GM23338 (cell line): Measurements from ENCODE around the gene TMEM250. TPM values are rescaled to one million over a fixed set of nuclear protein-coding genes. Genes with fewer than 3 reads are reported as not detected.

ENCODE experiments used
- ATAC-seq: fragments of 200-7000 bp; cut with Tn5 transposase; 3 replicates; pipeline ENCODE4 v1.9.1; 2020
- DNase-seq: peaks from one replicate; pipeline ENCODE4 v3.0.0-alpha.2; 2015; ENCODE audit warnings: low spot score
- H2AFZ ChIP-seq: fragments of 200-600 bp; sonication (generic); 2 replicates; pipeline ENCODE4 v1.8.0; 2016; ENCODE audit warnings: antibody characterized with exemption, mild to moderate bottlenecking, moderate library complexity
- H3F3A ChIP-seq: fragments of 200-600 bp; sonication (generic); replicated peaks from 2 replicates; pipeline ENCODE4 v1.8.0; 2017; ENCODE audit warnings: antibody characterized with exemption, mixed run types, low read depth
- H3K27ac ChIP-seq: fragments of 200-600 bp; sonication (generic); 2 replicates; pipeline ENCODE4 v1.6.1; 2016; ENCODE audit warnings: low read depth
- H3K27me3 ChIP-seq: fragments of 200-600 bp; sonication (generic); 2 replicates; pipeline ENCODE4 v1.8.0; 2016; ENCODE audit warnings: mild to moderate bottlenecking, mixed run types, moderate library complexity; ENCODE audit not compliant: insufficient read depth
- H3K36me3 ChIP-seq: fragments of 200-600 bp; sonication (generic); 2 replicates; pipeline ENCODE4 v1.8.0; 2016; ENCODE audit warnings: mild to moderate bottlenecking; ENCODE audit not compliant: insufficient read depth
- H3K4me1 ChIP-seq: fragments of 200-600 bp; sonication (generic); 2 replicates; pipeline ENCODE4 v1.8.0; 2016; ENCODE audit warnings: mild to moderate bottlenecking, moderate library complexity; ENCODE audit not compliant: insufficient read depth
- H3K4me2 ChIP-seq: fragments of 200-600 bp; sonication (generic); 2 replicates; pipeline ENCODE4 v1.7.1; 2017; ENCODE audit warnings: mixed run types
- H3K4me3 ChIP-seq: fragments of 200-600 bp; sonication (generic); 2 replicates; pipeline ENCODE4 v1.6.1; 2016; ENCODE audit warnings: mixed run types
- H3K79me2 ChIP-seq: fragments of 200-600 bp; sonication (generic); replicated peaks from 2 replicates; pipeline ENCODE4 v1.8.0; 2017; ENCODE audit warnings: mild to moderate bottlenecking; ENCODE audit not compliant: insufficient read depth
- H3K9me2 ChIP-seq: fragments of 200-600 bp; sonication (generic); 2 replicates; pipeline ENCODE4 v1.8.0; 2017; ENCODE audit not compliant: insufficient read depth
- H4K20me1 ChIP-seq: fragments of 200-600 bp; sonication (generic); replicated peaks from 2 replicates; pipeline ENCODE4 v1.8.0; 2017; ENCODE audit warnings: mild to moderate bottlenecking; ENCODE audit not compliant: insufficient read depth
- H3K27ac Mint-ChIP-seq: 2 replicates; pipeline ENCODE4 v1.8.0; 2020; ENCODE audit warnings: inconsistent platforms, mild to moderate bottlenecking, moderate library complexity, mixed read lengths
- H3K27me3 Mint-ChIP-seq: 3 replicates; pipeline ENCODE4 v1.8.0; 2022; ENCODE audit warnings: low read depth, mild to moderate bottlenecking, moderate library complexity, mixed read lengths, inconsistent platforms; ENCODE audit not compliant: insufficient read depth, poor library complexity
- H3K36me3 Mint-ChIP-seq: 3 replicates; pipeline ENCODE4 v1.8.0; 2021; ENCODE audit warnings: low read depth, mild to moderate bottlenecking, inconsistent platforms, moderate library complexity, mixed read lengths
- H3K4me1 Mint-ChIP-seq: 3 replicates; pipeline ENCODE4 v1.8.0; 2020; ENCODE audit warnings: mild to moderate bottlenecking, inconsistent platforms, mixed read lengths
- H3K4me3 Mint-ChIP-seq: 3 replicates; pipeline ENCODE4 v1.8.0; 2021; ENCODE audit warnings: moderate library complexity, mild to moderate bottlenecking, inconsistent platforms, mixed read lengths
- H3K9me3 Mint-ChIP-seq: 3 replicates; pipeline ENCODE4 v1.8.0; 2020; ENCODE audit warnings: moderate library complexity, mild to moderate bottlenecking, inconsistent platforms, mixed read lengths
- CREB1 ChIP-seq: fragments of 250-450 bp; sonication (Bioruptor Pico); IDR thresholded peaks from 2 replicates; pipeline ENCODE4 v1.5.0; 2020; ENCODE audit warnings: low read depth, mild to moderate bottlenecking, moderate library complexity
- CTCF ChIP-seq, 2 experiments: fragments of 200-600 bp in 1 of 2; sonication (generic) in 1 of 2; conservative IDR thresholded peaks; 2 replicates each; pipeline versions ENCODE4 v1.5.1 to v1.6.1; 2016 to 2017; ENCODE audit warnings: antibody characterized with exemption in 2 of 2, low read depth in 2 of 2, mild to moderate bottlenecking in 2 of 2, moderate library complexity in 1 of 2
- EZH2 ChIP-seq: fragments of 200-600 bp; sonication (generic); IDR thresholded peaks from one replicate; pipeline ENCODE4 v1.8.0; 2017; ENCODE audit warnings: antibody characterized with exemption, mild to moderate bottlenecking, low read depth; ENCODE audit not compliant: unreplicated experiment
- EZH2phosphoT487 ChIP-seq: fragments of 200-600 bp; sonication (generic); IDR thresholded peaks from one replicate; pipeline ENCODE4 v1.8.1; 2018; ENCODE audit warnings: antibody characterized with exemption; ENCODE audit not compliant: unreplicated experiment
- JUNB ChIP-seq: IDR thresholded peaks from one replicate; pipeline ENCODE4 v1.6.1; 2016; ENCODE audit warnings: antibody characterized with exemption; ENCODE audit not compliant: unreplicated experiment
- NANOG ChIP-seq: IDR thresholded peaks from 2 replicates; pipeline ENCODE4 v1.6.1; 2016; ENCODE audit warnings: antibody characterized with exemption, borderline replicate concordance
- POLR2AphosphoS5 ChIP-seq: IDR thresholded peaks from 2 replicates; pipeline ENCODE4 v1.6.1; 2016; ENCODE audit warnings: antibody characterized with exemption, low read depth
- STAT1 ChIP-seq: IDR thresholded peaks from one replicate; pipeline ENCODE4 v1.6.1; 2016; ENCODE audit warnings: antibody characterized with exemption; ENCODE audit not compliant: unreplicated experiment
- ZNF114 ChIP-seq: fragments of 250-450 bp; sonication (Bioruptor Pico); IDR thresholded peaks from 2 replicates; pipeline ENCODE4 v1.5.0; 2020; ENCODE audit warnings: mild to moderate bottlenecking, moderate library complexity
- ZNF331 ChIP-seq: fragments of 250-450 bp; sonication (Bioruptor Pico); IDR thresholded peaks from 2 replicates; pipeline ENCODE4 v1.5.0; 2020; ENCODE audit warnings: low read depth, mild to moderate bottlenecking, moderate library complexity
- polyA plus RNA-seq: library from polyadenylated mRNA; unstranded; fragments of >200 nt; fragmentation: Nextera tagmentation; extraction: Ambion mirVana; gene quantifications from 2 replicates; pipeline ENCODE4 v1.2.1, GENCODE V29; 2016
- total RNA-seq: library from RNA; depleted of rRNA; stranded (reverse); fragments of >200 nt; shearing (Covaris generic); gene quantifications from 2 replicates; pipeline ENCODE4 v1.2.3, GENCODE V29; 2014
- TF ChIP-seq, protein P1 (sequence below): IDR thresholded peaks from one replicate; pipeline ENCODE4 v1.6.1; 2018; ENCODE audit warnings: antibody characterized with exemption; ENCODE audit not compliant: unreplicated experiment
- TF ChIP-seq, protein P2 (sequence below): IDR thresholded peaks from 2 replicates; pipeline ENCODE4 v1.6.1; 2016; ENCODE audit warnings: antibody characterized with exemption
- TF ChIP-seq, protein P3 (sequence below): fragments of 250-450 bp; sonication (Bioruptor Pico); IDR thresholded peaks from 2 replicates; pipeline ENCODE4 v1.5.0; 2020; ENCODE audit warnings: mild to moderate bottlenecking, moderate library complexity

The TMEM250 gene
- total and polyA plus RNA-seq, 2 experiments from 2014 or later, result 12.2 to 39.2 TPM

DNA sequence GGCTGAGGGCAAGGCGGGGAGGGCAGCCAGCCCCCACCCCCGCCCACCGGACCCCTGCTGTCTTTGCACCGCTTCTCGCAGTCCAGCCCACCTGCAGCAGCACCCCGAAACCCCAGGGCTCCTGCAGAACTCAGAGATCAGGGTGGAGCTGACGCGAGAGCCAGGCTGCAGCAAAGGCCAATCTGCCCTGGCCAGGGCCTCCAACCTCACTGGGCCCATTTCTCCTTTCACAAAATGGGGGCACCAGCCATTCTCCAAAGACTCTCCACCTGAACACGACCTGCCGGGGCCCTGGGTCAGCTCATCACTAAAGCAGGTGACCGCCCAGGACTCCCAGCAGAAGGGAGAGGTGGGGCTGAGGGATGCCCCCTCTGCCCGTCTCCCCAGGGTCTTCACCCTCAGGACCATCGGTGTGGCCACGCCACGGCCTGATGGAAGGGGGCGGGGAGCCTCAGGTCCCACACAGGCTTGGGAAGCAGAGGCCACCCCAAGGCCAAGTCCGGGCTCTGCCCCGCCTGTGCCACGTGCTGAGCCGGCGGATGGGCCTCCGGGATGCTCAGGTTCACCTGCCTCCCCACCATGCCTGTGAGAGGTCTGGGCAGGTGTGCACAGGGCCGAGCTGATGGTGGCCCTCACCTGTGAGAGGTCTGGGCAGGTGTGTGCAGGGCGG lies 36.7 kb downstream of the TMEM250 start:
- Histone ChIP-seq H3K4me2 (no peak overlapping the region), H3K36me3 (no peaks in the 10 kb centered on the region), H3K27me3 (no peaks in the 10 kb centered on the region), H3K79me2 (peaks cover 4% of the 10 kb centered on the region), H2AFZ (no peak overlapping the region), H3K9me2 (no peaks in the 10 kb centered on the region), H3K27ac (no peak overlapping the region), H3F3A (no peaks in the 10 kb centered on the region), H4K20me1 (no peaks in the 10 kb centered on the region), H3K4me3 (no peak overlapping the region), H3K4me1 (no peaks in the 10 kb centered on the region)
- Mint-ChIP-seq H3K27ac (no peak overlapping the region), H3K27me3 (peaks cover 10% of the 10 kb centered on the region), H3K4me3 (no peak overlapping the region), H3K4me1 (peaks cover 10% of the 10 kb centered on the region), H3K36me3 (no peaks in the 10 kb centered on the region), H3K9me3 (no peaks in the 10 kb centered on the region)
- TF ChIP-seq, protein P1, sequence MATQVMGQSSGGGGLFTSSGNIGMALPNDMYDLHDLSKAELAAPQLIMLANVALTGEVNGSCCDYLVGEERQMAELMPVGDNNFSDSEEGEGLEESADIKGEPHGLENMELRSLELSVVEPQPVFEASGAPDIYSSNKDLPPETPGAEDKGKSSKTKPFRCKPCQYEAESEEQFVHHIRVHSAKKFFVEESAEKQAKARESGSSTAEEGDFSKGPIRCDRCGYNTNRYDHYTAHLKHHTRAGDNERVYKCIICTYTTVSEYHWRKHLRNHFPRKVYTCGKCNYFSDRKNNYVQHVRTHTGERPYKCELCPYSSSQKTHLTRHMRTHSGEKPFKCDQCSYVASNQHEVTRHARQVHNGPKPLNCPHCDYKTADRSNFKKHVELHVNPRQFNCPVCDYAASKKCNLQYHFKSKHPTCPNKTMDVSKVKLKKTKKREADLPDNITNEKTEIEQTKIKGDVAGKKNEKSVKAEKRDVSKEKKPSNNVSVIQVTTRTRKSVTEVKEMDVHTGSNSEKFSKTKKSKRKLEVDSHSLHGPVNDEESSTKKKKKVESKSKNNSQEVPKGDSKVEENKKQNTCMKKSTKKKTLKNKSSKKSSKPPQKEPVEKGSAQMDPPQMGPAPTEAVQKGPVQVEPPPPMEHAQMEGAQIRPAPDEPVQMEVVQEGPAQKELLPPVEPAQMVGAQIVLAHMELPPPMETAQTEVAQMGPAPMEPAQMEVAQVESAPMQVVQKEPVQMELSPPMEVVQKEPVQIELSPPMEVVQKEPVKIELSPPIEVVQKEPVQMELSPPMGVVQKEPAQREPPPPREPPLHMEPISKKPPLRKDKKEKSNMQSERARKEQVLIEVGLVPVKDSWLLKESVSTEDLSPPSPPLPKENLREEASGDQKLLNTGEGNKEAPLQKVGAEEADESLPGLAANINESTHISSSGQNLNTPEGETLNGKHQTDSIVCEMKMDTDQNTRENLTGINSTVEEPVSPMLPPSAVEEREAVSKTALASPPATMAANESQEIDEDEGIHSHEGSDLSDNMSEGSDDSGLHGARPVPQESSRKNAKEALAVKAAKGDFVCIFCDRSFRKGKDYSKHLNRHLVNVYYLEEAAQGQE, result no peak
- TF ChIP-seq NANOG, result no peak
- TF ChIP-seq STAT1, result no peak
- no peak for TF ChIP-seq JUNB
- TF ChIP-seq, protein P2, sequence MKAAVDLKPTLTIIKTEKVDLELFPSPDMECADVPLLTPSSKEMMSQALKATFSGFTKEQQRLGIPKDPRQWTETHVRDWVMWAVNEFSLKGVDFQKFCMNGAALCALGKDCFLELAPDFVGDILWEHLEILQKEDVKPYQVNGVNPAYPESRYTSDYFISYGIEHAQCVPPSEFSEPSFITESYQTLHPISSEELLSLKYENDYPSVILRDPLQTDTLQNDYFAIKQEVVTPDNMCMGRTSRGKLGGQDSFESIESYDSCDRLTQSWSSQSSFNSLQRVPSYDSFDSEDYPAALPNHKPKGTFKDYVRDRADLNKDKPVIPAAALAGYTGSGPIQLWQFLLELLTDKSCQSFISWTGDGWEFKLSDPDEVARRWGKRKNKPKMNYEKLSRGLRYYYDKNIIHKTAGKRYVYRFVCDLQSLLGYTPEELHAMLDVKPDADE, result no peak
- no peak for TF ChIP-seq POLR2AphosphoS5
- TF ChIP-seq ZNF114 (CRISPR knock-in tag), result no peak
- no peak for TF ChIP-seq CREB1
- TF ChIP-seq, protein P3, sequence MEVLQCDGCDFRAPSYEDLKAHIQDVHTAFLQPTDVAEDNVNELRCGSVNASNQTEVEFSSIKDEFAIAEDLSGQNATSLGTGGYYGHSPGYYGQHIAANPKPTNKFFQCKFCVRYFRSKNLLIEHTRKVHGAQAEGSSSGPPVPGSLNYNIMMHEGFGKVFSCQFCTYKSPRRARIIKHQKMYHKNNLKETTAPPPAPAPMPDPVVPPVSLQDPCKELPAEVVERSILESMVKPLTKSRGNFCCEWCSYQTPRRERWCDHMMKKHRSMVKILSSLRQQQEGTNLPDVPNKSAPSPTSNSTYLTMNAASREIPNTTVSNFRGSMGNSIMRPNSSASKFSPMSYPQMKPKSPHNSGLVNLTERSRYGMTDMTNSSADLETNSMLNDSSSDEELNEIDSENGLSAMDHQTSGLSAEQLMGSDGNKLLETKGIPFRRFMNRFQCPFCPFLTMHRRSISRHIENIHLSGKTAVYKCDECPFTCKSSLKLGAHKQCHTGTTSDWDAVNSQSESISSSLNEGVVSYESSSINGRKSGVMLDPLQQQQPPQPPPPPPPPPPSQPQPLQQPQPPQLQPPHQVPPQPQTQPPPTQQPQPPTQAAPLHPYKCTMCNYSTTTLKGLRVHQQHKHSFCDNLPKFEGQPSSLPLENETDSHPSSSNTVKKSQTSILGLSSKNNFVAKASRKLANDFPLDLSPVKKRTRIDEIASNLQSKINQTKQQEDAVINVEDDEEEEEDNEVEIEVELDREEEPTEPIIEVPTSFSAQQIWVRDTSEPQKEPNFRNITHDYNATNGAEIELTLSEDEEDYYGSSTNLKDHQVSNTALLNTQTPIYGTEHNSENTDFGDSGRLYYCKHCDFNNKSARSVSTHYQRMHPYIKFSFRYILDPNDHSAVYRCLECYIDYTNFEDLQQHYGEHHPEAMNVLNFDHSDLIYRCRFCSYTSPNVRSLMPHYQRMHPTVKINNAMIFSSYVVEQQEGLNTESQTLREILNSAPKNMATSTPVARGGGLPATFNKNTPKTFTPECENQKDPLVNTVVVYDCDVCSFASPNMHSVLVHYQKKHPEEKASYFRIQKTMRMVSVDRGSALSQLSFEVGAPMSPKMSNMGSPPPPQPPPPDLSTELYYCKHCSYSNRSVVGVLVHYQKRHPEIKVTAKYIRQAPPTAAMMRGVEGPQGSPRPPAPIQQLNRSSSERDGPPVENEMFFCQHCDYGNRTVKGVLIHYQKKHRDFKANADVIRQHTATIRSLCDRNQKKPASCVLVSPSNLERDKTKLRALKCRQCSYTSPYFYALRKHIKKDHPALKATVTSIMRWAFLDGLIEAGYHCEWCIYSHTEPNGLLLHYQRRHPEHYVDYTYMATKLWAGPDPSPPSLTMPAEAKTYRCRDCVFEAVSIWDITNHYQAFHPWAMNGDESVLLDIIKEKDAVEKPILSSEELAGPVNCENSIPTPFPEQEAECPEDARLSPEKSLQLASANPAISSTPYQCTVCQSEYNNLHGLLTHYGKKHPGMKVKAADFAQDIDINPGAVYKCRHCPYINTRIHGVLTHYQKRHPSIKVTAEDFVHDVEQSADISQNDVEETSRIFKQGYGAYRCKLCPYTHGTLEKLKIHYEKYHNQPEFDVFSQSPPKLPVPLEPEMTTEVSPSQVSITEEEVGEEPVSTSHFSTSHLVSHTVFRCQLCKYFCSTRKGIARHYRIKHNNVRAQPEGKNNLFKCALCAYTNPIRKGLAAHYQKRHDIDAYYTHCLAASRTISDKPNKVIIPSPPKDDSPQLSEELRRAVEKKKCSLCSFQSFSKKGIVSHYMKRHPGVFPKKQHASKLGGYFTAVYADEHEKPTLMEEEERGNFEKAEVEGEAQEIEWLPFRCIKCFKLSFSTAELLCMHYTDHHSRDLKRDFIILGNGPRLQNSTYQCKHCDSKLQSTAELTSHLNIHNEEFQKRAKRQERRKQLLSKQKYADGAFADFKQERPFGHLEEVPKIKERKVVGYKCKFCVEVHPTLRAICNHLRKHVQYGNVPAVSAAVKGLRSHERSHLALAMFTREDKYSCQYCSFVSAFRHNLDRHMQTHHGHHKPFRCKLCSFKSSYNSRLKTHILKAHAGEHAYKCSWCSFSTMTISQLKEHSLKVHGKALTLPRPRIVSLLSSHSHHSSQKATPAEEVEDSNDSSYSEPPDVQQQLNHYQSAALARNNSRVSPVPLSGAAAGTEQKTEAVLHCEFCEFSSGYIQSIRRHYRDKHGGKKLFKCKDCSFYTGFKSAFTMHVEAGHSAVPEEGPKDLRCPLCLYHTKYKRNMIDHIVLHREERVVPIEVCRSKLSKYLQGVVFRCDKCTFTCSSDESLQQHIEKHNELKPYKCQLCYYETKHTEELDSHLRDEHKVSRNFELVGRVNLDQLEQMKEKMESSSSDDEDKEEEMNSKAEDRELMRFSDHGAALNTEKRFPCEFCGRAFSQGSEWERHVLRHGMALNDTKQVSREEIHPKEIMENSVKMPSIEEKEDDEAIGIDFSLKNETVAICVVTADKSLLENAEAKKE (CRISPR knock-in tag), result no peak
- no peak for TF ChIP-seq EZH2
- TF ChIP-seq EZH2phosphoT487, result no peak
- TF ChIP-seq CTCF (conservative IDR thresholded peaks at IDR 0.05; ENCODE audit: low read depth in 2 of 2), result no peak
- no peak for TF ChIP-seq ZNF331 (CRISPR knock-in tag)
- ATAC-seq (no peak), DNase-seq (no peak)
